H1 (cell line): ENCODE data around the gene SLC24A3. TPM values are rescaled to one million over a fixed set of nuclear protein-coding genes. Genes with fewer than 3 reads are reported as not detected.

Experiments
- CTCF ChIA-PET: fragments of 300-600 bp; sonication (Branson Sonifier 250); formaldehyde crosslinking; loops from one replicate; lab custom pipeline; 2021; ENCODE audit not compliant: partially characterized antibody; lab: Charles Lee
- POLR2A ChIA-PET: fragments of 300-600 bp; sonication (Branson Sonifier 250); formaldehyde crosslinking; loops from one replicate; lab custom pipeline; 2021; ENCODE audit warnings: inconsistent platforms; ENCODE audit not compliant: partially characterized antibody; lab: Charles Lee
- DNase-seq, 2 experiments: peaks; one replicate each; pipeline versions ENCODE4 v3.0.0 to v3.0.0-alpha.2; 2010 to 2022; ENCODE audit warnings: low spot score in 2 of 2, low read depth in 1 of 2, mixed read lengths in 1 of 2
- FAIRE-seq: peaks from 2 replicates; lab custom pipeline; 2011; peaks lifted over from hg19 to GRCh38; lab: Jason Lieb, UNC
- H2AFZ ChIP-seq: 2 replicates; pipeline ENCODE4 v1.8.1; 2012; ENCODE audit warnings: low read length, inconsistent platforms
- H2AK5ac ChIP-seq: 2 replicates; pipeline ENCODE4 v1.6.1; 2013; ENCODE audit warnings: low read depth, low read length
- H2BK120ac ChIP-seq: replicated peaks from 2 replicates; pipeline ENCODE3; 2013; ENCODE audit warnings: low read depth, low read length, inconsistent platforms
- H2BK12ac ChIP-seq: 2 replicates; pipeline ENCODE4 v1.6.1; 2013; ENCODE audit warnings: low read depth, low read length
- H2BK15ac ChIP-seq: 2 replicates; pipeline ENCODE4 v1.6.1; 2013; ENCODE audit warnings: low read length
- H2BK20ac ChIP-seq: 2 replicates; pipeline ENCODE4 v1.6.1; 2013; ENCODE audit warnings: low read length
- H2BK5ac ChIP-seq: 2 replicates; pipeline ENCODE4 v1.6.1; 2013; ENCODE audit warnings: low read depth, low read length
- H3K14ac ChIP-seq: 2 replicates; pipeline ENCODE4 v1.6.1; 2013; ENCODE audit warnings: inconsistent platforms; ENCODE audit not compliant: insufficient read length
- H3K18ac ChIP-seq: 2 replicates; pipeline ENCODE4 v1.6.1; 2013; ENCODE audit warnings: low read length; ENCODE audit errors: extremely low read depth
- H3K23ac ChIP-seq: 2 replicates; pipeline ENCODE4 v1.6.1; 2013; ENCODE audit warnings: inconsistent platforms; ENCODE audit not compliant: insufficient read length
- H3K23me2 ChIP-seq: 2 replicates; pipeline ENCODE4 v1.6.1; 2013; ENCODE audit warnings: low read depth, low read length
- H3K27ac ChIP-seq: 2 replicates; pipeline ENCODE4 v1.6.1; 2011; ENCODE audit warnings: low read depth, low read length, inconsistent platforms
- H3K27me3 ChIP-seq, 4 experiments: replicated peaks in 1 of 4; 1 replicate in 1 of 4; 2 replicates in 3 of 4; pipeline versions ENCODE4 v1.6.1 to v1.8.1; 2011 to 2013; ENCODE audit warnings: low read length in 3 of 4, mild to moderate bottlenecking in 3 of 4, inconsistent platforms in 2 of 4, mixed read lengths in 2 of 4, moderate library complexity in 1 of 4; ENCODE audit not compliant: control insufficient read depth in 3 of 4, insufficient read depth in 3 of 4; ENCODE audit errors: extremely low read depth in 1 of 4
- H3K36me3 ChIP-seq, 4 experiments: 2 replicates each; pipeline versions ENCODE4 v1.6.1 to v1.8.1; 2011 to 2013; ENCODE audit warnings: mild to moderate bottlenecking in 4 of 4, low read length in 3 of 4, moderate library complexity in 2 of 4, control low read depth in 1 of 4, inconsistent platforms in 1 of 4; ENCODE audit not compliant: insufficient read depth in 4 of 4, control insufficient read depth in 2 of 4
- H3K4ac ChIP-seq: replicated peaks from 2 replicates; pipeline ENCODE3; 2013; ENCODE audit warnings: low read length, low read depth, mixed read lengths, inconsistent platforms; ENCODE audit not compliant: insufficient read length
- H3K4me1 ChIP-seq, 4 experiments: replicated peaks in 1 of 4; 1 replicate in 1 of 4; 2 replicates in 3 of 4; pipeline versions ENCODE4 v1.6.1 to v1.8.1; 2011 to 2013; ENCODE audit warnings: low read length in 3 of 4, inconsistent platforms in 2 of 4, mixed read lengths in 1 of 4; ENCODE audit not compliant: insufficient read depth in 4 of 4, control insufficient read depth in 3 of 4
- H3K4me2 ChIP-seq, 2 experiments: 2 replicates each; pipeline versions ENCODE4 v1.6.1 to v1.8.1; 2011 to 2013; ENCODE audit warnings: low read depth in 2 of 2, low read length in 2 of 2, control low read depth in 1 of 2, inconsistent platforms in 1 of 2, mild to moderate bottlenecking in 1 of 2; ENCODE audit not compliant: insufficient read depth in 1 of 2
- H3K4me3 ChIP-seq, 4 experiments: fragments of 200-600, 300-600 bp in 1 of 4; sonication (generic), shearing (Covaris generic), sonication (Bioruptor Twin) in 1 of 4; 2 replicates each; pipeline versions ENCODE4 v1.5.1 to v1.8.1; 2011 to 2016; ENCODE audit warnings: low read length in 4 of 4, low read depth in 3 of 4, control low read depth in 2 of 4, inconsistent platforms in 2 of 4, mild to moderate bottlenecking in 2 of 4, mixed read lengths in 1 of 4, moderate library complexity in 1 of 4; ENCODE audit not compliant: insufficient read depth in 2 of 4; ENCODE audit errors: extremely low read depth in 1 of 4
- H3K56ac ChIP-seq: replicated peaks from 2 replicates; pipeline ENCODE3; 2013; ENCODE audit warnings: low read depth, mild to moderate bottlenecking, mixed read lengths, low read length, inconsistent platforms; ENCODE audit not compliant: insufficient read length
- H3K79me1 ChIP-seq: 2 replicates; pipeline ENCODE4 v1.6.1; 2013; ENCODE audit warnings: low read depth, low read length, control low read depth
- H3K79me2 ChIP-seq, 2 experiments: 2 replicates each; pipeline versions ENCODE4 v1.6.1 to v1.8.1; 2012 to 2013; ENCODE audit warnings: low read length in 2 of 2, mild to moderate bottlenecking in 2 of 2, inconsistent platforms in 1 of 2; ENCODE audit not compliant: insufficient read depth in 2 of 2, control insufficient read depth in 1 of 2
- H3K9ac ChIP-seq, 4 experiments: replicated peaks in 1 of 4; 1 replicate in 1 of 4; 2 replicates in 3 of 4; pipeline versions ENCODE4 v1.6.1 to v1.8.1; 2011 to 2013; ENCODE audit warnings: low read depth in 3 of 4, low read length in 3 of 4, control low read depth in 2 of 4, mild to moderate bottlenecking in 2 of 4, moderate library complexity in 2 of 4, inconsistent platforms in 1 of 4; ENCODE audit errors: extremely low read depth in 1 of 4
- H3K9me3 ChIP-seq, 2 experiments: 2 replicates each; pipeline versions ENCODE4 v1.6.1 to v1.8.1; 2012 to 2013; ENCODE audit warnings: mild to moderate bottlenecking in 2 of 2, moderate library complexity in 2 of 2, control low read depth in 1 of 2, inconsistent platforms in 1 of 2, low read depth in 1 of 2, low read length in 1 of 2, mixed read lengths in 1 of 2; ENCODE audit not compliant: insufficient read depth in 2 of 2
- H4K20me1 ChIP-seq, 2 experiments: replicated peaks in 1 of 2; 2 replicates each; pipeline versions ENCODE3 to v1.8.1; 2011 to 2013; ENCODE audit warnings: inconsistent platforms in 2 of 2, low read length in 2 of 2, mild to moderate bottlenecking in 1 of 2; ENCODE audit not compliant: insufficient read depth in 2 of 2, control insufficient read depth in 1 of 2
- H4K5ac ChIP-seq: 2 replicates; pipeline ENCODE4 v1.6.1; 2013; ENCODE audit warnings: low read length, low read depth, mixed read lengths, inconsistent platforms; ENCODE audit not compliant: insufficient read length
- H4K8ac ChIP-seq: 2 replicates; pipeline ENCODE4 v1.8.0; 2013; ENCODE audit warnings: mild to moderate bottlenecking, moderate library complexity, low read length, inconsistent platforms; ENCODE audit not compliant: insufficient read depth; ENCODE audit errors: extremely low read depth
- H4K91ac ChIP-seq: replicated peaks from 2 replicates; pipeline ENCODE3; 2013; ENCODE audit warnings: low read length, mixed read lengths, inconsistent platforms; ENCODE audit not compliant: insufficient read length
- BACH1 ChIP-seq: IDR thresholded peaks from 2 replicates; pipeline ENCODE4 v1.6.1; 2012; ENCODE audit warnings: low read length, improper control_type of control experiment
- POU5F1 ChIP-seq: IDR thresholded peaks from 2 replicates; pipeline ENCODE4 v1.6.1; 2011; ENCODE audit warnings: low read depth, mild to moderate bottlenecking, low read length, moderate library complexity
- SP4 ChIP-seq: IDR thresholded peaks from 2 replicates; pipeline ENCODE4 v1.6.1; 2012; ENCODE audit warnings: low read length, inconsistent platforms
- SUZ12 ChIP-seq: fragments of 200-600 bp; sonication (generic); IDR thresholded peaks from 2 replicates; pipeline ENCODE4 v1.6.1; 2012; ENCODE audit warnings: mild to moderate bottlenecking, inconsistent platforms, low read length, moderate library complexity, mixed read lengths
- WGBS, 2 experiments: shearing (Covaris generic) in 1 of 2; methylation state at CpG; one replicate each; pipeline versions ENCODE4 v1.1.6 to v1.1.7; 2013 to 2015; ENCODE audit warnings: low lambda C conversion rate in 2 of 2, mixed read lengths in 2 of 2, inconsistent platforms in 1 of 2, low coverage in 1 of 2, missing lambda C conversion rate in 1 of 2; ENCODE audit not compliant: insufficient replicate concordance in 2 of 2, insufficient coverage in 1 of 2, insufficient read length in 1 of 2; ENCODE audit errors: extremely low coverage in 1 of 2, missing lambda C conversion rate in 1 of 2; 5-methylcytosine and 5-hydroxymethylcytosine counted together
- polyA plus RNA-seq, 7 experiments: library from polyadenylated mRNA; depleted of rRNA in 3 of 7; stranded (reverse) in 5 of 7; unstranded in 2 of 7; fragments of >200 nt in 5 of 7; fragments of 200-250 nt in 2 of 7; gene quantifications; 1 replicate in 5 of 7; 2 replicates in 1 of 7; 4 replicates in 1 of 7; pipeline versions ENCODE4 v1.2.1 to v1.2.3, GENCODE V29; 2011 to 2013; ENCODE audit warnings: missing spikeins in 2 of 7, mixed read lengths in 2 of 7
- total RNA-seq: library from RNA; stranded (reverse); fragmentation: NEBNext Ultra II Directional; extraction: Animal tissue kit (Norgen Biotek cat#: 25700); gene quantifications from 2 replicates; pipeline ENCODE4 v1.2.1, GENCODE V29; 2021

SLC24A3 gene
- total and polyA plus RNA-seq, 2 of the 8 experiments (the other 6 are each of a cell fraction or from before 2014, with no cell fraction given) = 4.5 to 6.3 TPM

- H3K4ac ChIP-seq = no peak overlapping the region
- 73% methylated on average over 1 of the region's 1 CpG; no CpG with 5 or more reads in 1 of the 2 experiments for WGBS, 2 experiments
- H2BK20ac ChIP-seq = no peak overlapping the region
- no peak overlapping the region for H2BK12ac ChIP-seq
- ChIA-PET CTCF (no interaction called here), POLR2A (no interaction called here)
- H4K8ac ChIP-seq = no peak overlapping the region
- no peak overlapping the region for H2BK5ac ChIP-seq
- H3K23ac ChIP-seq = no peak overlapping the region
- no peak overlapping the region for H3K14ac ChIP-seq
- no peak overlapping the region for H2BK15ac ChIP-seq
- H3K4me1 ChIP-seq = no peaks in the 10 kb centered on the region
- H3K27ac ChIP-seq = no peak overlapping the region
- H3K27me3 ChIP-seq = no peaks in the 10 kb centered on the region
- H3K4me2 ChIP-seq = no peak overlapping the region
- H4K20me1 ChIP-seq = no peaks in the 10 kb centered on the region
- no peak for DNase-seq
- no peak overlapping the region for H2BK120ac ChIP-seq
- TF ChIP-seq SP4 (no peak), POU5F1 (no peak), SUZ12 (no peak), BACH1 (no peak)
- H2AFZ ChIP-seq = no peak overlapping the region
- no peak overlapping the region for H3K9ac ChIP-seq
- H3K79me1 ChIP-seq = no peaks in the 10 kb centered on the region
- no peaks in the 10 kb centered on the region for H3K79me2 ChIP-seq
- no peak overlapping the region for H3K18ac ChIP-seq
- H3K36me3 ChIP-seq = no peaks in the 10 kb centered on the region
- no peaks in the 10 kb centered on the region for H3K9me3 ChIP-seq
- no peak overlapping the region for H4K5ac ChIP-seq
- no peak overlapping the region for H3K4me3 ChIP-seq
- H4K91ac ChIP-seq = no peak overlapping the region
- H3K56ac ChIP-seq = no peak overlapping the region
- H2AK5ac ChIP-seq = no peak overlapping the region
- no peaks in the 10 kb centered on the region for H3K23me2 ChIP-seq
- FAIRE-seq = no peak
These were observed 185.2 kb downstream of the SLC24A3 start for GRCh38 chr20:19397666-19398065.
